ENCODE data around the gene ANKRD33.

ANKRD33 gene

DNA sequence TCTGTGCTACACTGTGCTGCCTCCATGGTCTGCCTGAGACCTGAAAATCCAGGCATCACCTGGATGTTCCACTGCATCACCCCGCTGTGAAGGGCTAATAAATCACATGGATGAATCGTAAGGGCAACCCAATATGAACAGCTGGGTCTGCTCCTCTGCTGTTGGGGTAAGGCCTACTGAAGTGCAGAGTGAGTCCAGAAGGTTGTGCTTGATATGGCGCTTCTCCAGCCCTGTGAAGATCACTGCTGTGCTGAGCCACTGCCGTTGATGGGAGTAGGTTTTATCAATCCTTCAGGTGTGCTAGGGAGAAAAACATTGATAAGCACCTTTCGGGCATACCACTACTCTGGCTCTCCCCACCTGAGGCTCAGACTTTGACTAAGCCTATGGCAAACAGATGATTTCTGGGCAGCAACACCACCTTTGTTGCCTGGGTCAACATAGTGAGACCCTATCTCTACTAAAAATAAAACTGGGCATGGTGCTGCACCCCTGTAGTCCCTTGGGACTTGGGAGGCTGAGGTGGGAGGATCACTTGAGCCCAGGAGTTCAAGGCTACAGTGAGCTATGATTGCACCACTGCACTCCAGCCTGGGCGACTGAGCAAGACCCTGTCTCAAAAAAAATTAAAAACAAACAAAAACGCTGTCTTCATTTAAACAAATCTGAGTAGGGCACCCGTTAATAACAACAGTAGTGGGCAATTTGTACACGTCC is 21.1 kb downstream of the ANKRD33 start:
- H3K4me3 Mint-ChIP-seq: no peak overlapping the region
- intact Hi-C loops (cut with micrococcal nuclease): no loop called here
- H3K4me1 Mint-ChIP-seq (ENCODE audit: low read depth): peaks cover 75% of the 10 kb centered on the region
- H3K36me3 Mint-ChIP-seq (ENCODE audit: low read depth): no peaks in the 10 kb centered on the region
- no peaks in the 10 kb centered on the region for H3K9me3 Mint-ChIP-seq
- no peak overlapping the region for H3K27ac Mint-ChIP-seq
- H3K27me3 Mint-ChIP-seq: peaks cover 39% of the 10 kb centered on the region

DNA sequence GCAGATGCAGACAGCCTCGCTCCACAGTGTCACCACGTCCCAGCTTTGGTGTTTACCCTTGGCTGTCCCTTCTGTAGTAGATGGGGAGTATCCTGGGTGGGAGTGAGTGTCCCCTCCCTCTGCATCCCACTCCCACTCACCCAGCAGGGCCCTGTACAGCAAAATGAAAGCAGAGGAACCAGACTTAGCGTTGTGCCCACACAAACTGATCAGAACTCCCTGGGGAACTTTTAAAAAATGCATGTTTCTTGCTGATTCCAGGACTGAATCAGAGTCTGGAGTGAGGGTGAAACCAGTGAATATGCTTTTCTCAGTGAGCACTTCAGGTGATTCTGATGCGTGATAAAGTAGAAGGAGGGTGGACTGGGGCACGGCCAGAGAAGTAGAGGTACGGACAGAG is 22.3 kb downstream of the ANKRD33 start:
- Mint-ChIP-seq H3K27me3 (peaks cover 40% of the 10 kb centered on the region), H3K4me1 (ENCODE audit: low read depth) (peaks cover 74% of the 10 kb centered on the region), H3K36me3 (ENCODE audit: low read depth) (peaks cover 3% of the 10 kb centered on the region), H3K9me3 (no peaks in the 10 kb centered on the region), H3K4me3 (no peak overlapping the region), H3K27ac (peak overlapping the region; percentile 79)
- intact Hi-C loops (cut with micrococcal nuclease): no loop called here

DNA sequence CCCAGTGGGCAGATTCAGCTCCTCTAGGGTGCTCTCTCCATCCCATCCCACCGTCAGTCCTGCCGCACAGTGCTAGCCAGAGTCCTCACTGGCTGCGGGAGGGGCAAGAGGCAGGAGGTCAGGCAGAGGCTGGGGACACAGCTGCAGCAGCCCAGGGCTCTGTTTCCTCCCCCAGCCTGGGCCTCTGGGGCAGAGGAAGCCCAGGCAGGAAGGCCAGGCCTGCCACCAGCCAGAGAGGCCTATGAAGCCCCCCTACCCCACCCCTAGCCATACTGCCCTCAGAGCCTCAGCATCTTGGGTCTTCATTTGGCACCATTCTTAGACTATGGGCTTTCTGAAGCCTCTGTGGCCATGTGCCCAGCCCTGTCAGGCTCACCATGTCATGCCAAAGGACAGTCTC is 22.8 kb downstream of the ANKRD33 start:
- intact Hi-C loops (cut with micrococcal nuclease): no loop called here
- Mint-ChIP-seq H3K36me3 (ENCODE audit: low read depth) (peaks cover 8% of the 10 kb centered on the region), H3K4me3 (peak overlapping the region; percentile 32), H3K4me1 (ENCODE audit: low read depth) (peaks cover 71% of the 10 kb centered on the region), H3K9me3 (no peaks in the 10 kb centered on the region), H3K27ac (peak overlapping the region; percentile 79), H3K27me3 (peaks cover 40% of the 10 kb centered on the region)

DNA sequence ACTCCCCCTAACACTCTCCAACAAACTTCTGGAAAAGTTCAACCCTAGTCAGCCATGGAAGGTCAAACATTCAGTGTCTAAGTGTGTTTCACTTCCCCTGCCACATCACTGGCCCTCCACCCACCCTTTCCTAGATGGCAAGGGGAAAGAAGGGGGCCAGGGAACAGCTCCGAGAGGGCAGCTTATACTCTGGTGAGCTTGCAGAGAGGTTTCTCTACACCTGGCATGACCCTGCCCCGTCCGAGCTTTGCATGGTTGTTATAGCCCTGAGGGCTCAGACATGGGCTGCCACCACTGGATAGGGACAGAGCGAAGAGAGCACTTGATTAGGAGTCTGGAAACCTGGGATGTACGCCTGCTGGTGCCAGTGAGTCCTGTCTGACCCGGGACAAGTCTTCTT is 23.4 kb downstream of the ANKRD33 start:
- intact Hi-C loops (cut with micrococcal nuclease): no loop called here
- peak overlapping the region; percentile 32 for H3K4me3 Mint-ChIP-seq
- H3K9me3 Mint-ChIP-seq: no peaks in the 10 kb centered on the region
- peaks cover 65% of the 10 kb centered on the region for H3K4me1 Mint-ChIP-seq (ENCODE audit: low read depth)
- peaks cover 38% of the 10 kb centered on the region for H3K27me3 Mint-ChIP-seq
- H3K36me3 Mint-ChIP-seq (ENCODE audit: low read depth): peaks cover 12% of the 10 kb centered on the region
- H3K27ac Mint-ChIP-seq: peak overlapping the region; percentile 79

DNA sequence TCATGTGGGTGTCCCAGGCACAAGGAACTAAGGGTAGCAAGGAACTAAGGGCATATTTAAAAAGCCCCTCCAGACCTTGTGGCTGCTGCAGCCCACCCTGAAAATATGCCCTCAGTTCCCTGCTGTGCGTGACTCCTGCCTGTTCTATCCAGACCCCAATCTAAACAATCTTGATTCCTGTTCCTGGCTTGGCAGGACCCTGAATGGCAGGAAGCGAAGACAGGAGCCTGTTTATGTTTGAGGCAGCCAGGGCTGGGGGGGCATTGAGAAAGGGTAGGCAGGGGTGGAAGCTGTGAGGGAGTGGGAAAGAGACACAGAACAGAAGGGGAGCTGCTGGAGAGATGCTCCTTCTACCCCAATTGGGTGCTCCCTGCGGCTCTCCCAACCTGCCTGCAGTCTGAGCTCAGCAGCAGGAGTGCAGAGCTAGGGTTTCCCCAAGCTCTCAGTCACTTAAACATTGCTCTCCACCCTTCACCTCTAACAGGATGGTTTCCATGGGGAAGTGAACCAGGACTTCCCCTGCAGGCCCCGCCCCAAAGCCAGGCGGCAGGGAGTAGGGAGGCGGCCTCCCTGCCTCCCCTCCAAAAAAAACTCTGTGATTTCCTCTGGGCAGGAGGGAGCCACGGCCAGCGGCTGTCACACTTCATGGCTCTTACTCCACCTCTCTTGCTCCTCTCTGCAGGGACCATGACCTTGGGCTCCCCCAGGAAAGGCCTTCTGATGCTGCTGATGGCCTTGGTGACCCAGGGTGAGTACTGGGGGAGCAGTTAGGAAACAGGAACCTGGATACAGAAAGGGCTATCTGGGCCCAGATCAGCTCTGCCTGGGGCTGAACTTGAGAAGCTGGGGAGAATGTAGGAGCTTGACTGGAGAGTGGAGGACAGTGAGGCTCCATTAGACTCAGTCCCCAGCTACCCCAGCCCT is 24.1 kb downstream of the ANKRD33 start:
- Mint-ChIP-seq H3K36me3 (ENCODE audit: low read depth) (peaks cover 12% of the 10 kb centered on the region), H3K27me3 (peaks cover 33% of the 10 kb centered on the region), H3K4me3 (peak overlapping the region; percentile 57), H3K27ac (peak overlapping the region; percentile 79), H3K4me1 (ENCODE audit: low read depth) (peaks cover 60% of the 10 kb centered on the region), H3K9me3 (no peaks in the 10 kb centered on the region)
- intact Hi-C loops (cut with micrococcal nuclease): loop anchor here (1.0 kb wide), 1 partner anchor 10 kb away; no protein-coding TSS in a partner anchor

DNA sequence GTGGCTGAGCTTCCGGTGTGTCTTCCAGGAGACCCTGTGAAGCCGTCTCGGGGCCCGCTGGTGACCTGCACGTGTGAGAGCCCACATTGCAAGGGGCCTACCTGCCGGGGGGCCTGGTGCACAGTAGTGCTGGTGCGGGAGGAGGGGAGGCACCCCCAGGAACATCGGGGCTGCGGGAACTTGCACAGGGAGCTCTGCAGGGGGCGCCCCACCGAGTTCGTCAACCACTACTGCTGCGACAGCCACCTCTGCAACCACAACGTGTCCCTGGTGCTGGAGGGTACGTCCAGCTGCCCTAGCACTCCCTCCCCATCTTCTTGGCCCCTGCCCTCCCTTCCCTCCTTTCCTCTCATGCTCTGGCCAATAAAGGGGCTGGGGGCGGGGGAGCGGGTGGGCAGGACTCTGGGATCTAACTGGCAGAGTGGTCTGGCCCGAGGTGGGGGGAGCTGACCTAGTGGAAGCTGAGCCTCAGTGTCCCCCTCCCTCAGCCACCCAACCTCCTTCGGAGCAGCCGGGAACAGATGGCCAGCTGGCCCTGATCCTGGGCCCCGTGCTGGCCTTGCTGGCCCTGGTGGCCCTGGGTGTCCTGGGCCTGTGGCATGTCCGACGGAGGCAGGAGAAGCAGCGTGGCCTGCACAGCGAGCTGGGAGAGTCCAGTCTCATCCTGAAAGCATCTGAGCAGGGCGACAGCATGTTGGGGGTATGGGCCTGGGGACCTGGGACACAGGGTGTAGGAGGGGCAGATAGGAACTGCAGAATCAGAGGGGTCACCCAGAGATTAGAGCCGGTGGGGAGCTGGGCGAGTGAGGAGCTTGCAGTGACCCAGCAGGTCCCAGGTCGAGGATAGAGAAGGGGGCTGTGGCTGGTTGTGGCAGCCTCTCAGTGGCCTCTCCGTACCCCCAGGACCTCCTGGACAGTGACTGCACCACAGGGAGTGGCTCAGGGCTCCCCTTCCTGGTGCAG is 25.4 kb downstream of the ANKRD33 start:
- Mint-ChIP-seq H3K27me3 (peaks cover 25% of the 10 kb centered on the region), H3K4me3 (no peak overlapping the region), H3K36me3 (ENCODE audit: low read depth) (peaks cover 12% of the 10 kb centered on the region), H3K9me3 (no peaks in the 10 kb centered on the region), H3K4me1 (ENCODE audit: low read depth) (peaks cover 52% of the 10 kb centered on the region), H3K27ac (peak overlapping the region; percentile 79)
- intact Hi-C loops (cut with micrococcal nuclease): no loop called here

DNA sequence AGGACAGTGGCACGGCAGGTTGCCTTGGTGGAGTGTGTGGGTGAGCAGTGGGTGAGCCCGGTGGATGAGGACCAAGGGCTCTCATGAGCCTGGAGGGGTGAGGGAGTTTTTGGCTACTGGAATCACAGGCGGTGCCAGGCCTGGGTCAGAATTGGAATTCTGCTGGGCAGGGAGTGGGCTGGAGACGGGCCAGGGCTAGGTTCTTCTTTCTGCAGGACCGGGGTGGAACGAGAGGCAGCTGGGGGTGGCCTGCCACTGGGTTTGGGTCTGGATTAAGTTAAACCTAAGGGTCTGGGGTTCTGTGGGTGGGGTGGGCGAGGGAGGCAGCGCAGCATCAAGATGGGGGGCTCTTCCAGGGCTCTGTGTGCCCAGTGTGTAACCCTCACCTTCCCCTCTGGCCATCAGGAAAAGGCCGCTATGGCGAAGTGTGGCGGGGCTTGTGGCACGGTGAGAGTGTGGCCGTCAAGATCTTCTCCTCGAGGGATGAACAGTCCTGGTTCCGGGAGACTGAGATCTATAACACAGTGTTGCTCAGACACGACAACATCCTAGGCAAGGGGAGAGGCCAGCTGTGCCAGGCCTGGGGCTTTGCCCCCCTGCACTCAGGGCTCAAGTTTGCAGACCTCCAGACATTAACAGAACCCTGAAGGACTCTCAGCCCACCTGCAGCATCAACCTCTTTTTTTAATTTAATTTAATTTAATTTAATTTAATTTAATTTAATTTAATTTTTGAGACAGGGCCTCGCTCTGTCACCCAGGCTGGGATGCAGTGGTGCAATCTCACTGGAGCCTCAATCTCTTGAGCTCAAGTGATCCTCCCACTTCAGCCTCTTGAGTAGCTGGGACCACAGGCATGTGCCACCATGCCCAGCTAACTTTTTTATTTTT is 26.4 kb downstream of the ANKRD33 start:
- peaks cover 52% of the 10 kb centered on the region for H3K4me1 Mint-ChIP-seq (ENCODE audit: low read depth)
- no peak overlapping the region for H3K27ac Mint-ChIP-seq
- no peaks in the 10 kb centered on the region for H3K9me3 Mint-ChIP-seq
- H3K4me3 Mint-ChIP-seq: no peak overlapping the region
- H3K36me3 Mint-ChIP-seq (ENCODE audit: low read depth): peaks cover 12% of the 10 kb centered on the region
- intact Hi-C loops (cut with micrococcal nuclease): no loop called here
- H3K27me3 Mint-ChIP-seq: peaks cover 19% of the 10 kb centered on the region

DNA sequence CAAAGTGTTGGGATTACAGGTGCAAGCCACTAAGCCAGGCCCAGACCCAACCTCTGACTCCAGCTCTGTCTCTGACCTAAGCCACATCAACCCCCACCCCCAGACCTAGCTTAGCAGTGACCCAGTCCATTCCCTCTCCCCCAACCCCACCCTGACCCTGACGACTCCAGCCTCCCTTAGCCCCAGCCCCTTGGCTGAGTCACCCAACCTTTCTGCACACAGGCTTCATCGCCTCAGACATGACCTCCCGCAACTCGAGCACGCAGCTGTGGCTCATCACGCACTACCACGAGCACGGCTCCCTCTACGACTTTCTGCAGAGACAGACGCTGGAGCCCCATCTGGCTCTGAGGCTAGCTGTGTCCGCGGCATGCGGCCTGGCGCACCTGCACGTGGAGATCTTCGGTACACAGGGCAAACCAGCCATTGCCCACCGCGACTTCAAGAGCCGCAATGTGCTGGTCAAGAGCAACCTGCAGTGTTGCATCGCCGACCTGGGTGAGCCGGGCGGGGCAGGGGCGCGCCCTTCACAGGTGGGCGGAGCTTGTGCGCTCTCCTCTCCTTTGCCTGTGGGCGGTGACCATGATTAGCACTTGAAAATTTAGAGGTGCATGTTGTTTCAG is 27.2 kb downstream of the ANKRD33 start:
- no peaks in the 10 kb centered on the region for H3K9me3 Mint-ChIP-seq
- H3K36me3 Mint-ChIP-seq (ENCODE audit: low read depth): peaks cover 13% of the 10 kb centered on the region
- peaks cover 49% of the 10 kb centered on the region for H3K4me1 Mint-ChIP-seq (ENCODE audit: low read depth)
- H3K4me3 Mint-ChIP-seq: no peak overlapping the region
- no peak overlapping the region for H3K27ac Mint-ChIP-seq
- intact Hi-C loops (cut with micrococcal nuclease): no loop called here
- H3K27me3 Mint-ChIP-seq: peaks cover 16% of the 10 kb centered on the region

DNA sequence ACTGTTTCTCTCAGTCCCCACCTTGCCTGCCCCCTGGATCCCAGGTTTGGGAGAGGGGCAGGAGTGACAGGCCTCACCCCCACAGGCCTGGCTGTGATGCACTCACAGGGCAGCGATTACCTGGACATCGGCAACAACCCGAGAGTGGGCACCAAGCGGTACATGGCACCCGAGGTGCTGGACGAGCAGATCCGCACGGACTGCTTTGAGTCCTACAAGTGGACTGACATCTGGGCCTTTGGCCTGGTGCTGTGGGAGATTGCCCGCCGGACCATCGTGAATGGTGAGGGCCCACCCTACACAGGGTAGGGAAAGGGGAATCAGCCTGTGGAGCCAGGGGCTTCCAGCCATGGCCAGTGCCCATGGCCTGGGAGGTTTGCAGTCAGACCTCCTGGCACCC is 28.0 kb downstream of the ANKRD33 start:
- H3K27me3 Mint-ChIP-seq: peaks cover 10% of the 10 kb centered on the region
- intact Hi-C loops (cut with micrococcal nuclease): no loop called here
- H3K4me1 Mint-ChIP-seq (ENCODE audit: low read depth): peaks cover 41% of the 10 kb centered on the region
- H3K4me3 Mint-ChIP-seq: no peak overlapping the region
- H3K9me3 Mint-ChIP-seq: no peaks in the 10 kb centered on the region
- H3K27ac Mint-ChIP-seq: no peak overlapping the region
- peaks cover 19% of the 10 kb centered on the region for H3K36me3 Mint-ChIP-seq (ENCODE audit: low read depth)

DNA sequence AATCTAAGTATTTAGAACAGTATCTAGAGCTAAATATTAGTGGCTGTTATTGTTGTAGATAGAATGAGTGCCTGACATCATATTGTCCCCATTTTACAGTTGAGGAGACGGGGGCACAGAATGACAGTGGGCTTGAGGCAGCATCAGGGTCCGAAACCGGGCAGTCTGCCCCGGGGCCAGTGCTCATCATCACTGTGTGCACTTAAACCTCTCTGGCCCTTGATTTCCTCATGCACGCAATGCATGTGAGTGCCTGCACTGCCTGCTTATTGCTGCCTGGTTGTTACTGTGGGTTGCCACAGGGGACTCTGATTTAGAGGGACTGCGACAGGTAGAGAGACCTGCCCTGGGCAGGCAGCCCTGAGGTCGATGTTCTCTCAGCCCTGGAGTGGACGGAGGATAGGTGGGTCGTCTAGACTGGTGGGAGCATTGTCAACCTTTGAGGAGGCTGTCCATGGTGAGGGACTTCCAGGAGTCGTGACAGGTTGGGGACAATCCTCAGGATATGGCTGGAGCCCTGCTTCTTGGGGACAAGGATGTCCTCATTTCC is 29.2 kb downstream of the ANKRD33 start:
- Mint-ChIP-seq H3K4me3 (no peak overlapping the region), H3K36me3 (ENCODE audit: low read depth) (peaks cover 19% of the 10 kb centered on the region), H3K4me1 (ENCODE audit: low read depth) (peaks cover 35% of the 10 kb centered on the region), H3K27ac (no peak overlapping the region), H3K9me3 (no peaks in the 10 kb centered on the region), H3K27me3 (peaks cover 12% of the 10 kb centered on the region)
- intact Hi-C loops (cut with micrococcal nuclease): no loop called here

DNA sequence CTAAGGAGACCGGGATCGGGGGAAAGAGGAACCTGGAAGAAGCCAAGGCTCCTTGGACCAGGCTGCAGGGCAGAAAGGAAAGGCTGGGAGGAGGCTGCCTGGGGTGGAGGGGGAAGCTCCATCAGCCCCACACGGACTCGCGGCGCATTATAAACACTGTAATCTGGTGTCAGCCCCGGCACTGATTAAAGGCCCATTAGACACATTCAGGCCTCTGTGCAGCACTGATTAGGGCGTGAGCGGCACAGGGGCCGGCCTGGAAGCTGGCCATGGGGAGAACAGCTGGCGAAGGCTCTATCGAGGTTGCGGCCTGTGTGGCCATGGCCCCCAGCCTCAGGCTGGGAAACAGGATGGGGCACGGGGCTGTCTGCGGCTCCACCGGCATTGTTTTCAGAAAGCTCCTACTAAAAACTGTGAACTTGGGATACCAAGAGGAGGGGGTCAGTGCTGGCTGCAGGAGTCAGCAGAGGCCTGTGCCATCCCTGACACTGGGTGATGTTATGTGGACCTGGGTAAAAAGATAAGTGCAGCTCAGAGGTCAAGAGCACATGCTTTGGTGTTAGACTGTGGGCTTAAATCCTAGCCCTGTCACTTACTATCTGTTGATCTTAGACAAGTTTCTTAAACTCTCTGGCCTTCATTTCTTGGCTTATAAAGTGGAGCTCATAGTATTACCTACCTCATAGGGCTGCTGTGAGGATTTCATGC is 30.0 kb downstream of the ANKRD33 start:
- Mint-ChIP-seq H3K27ac (no peak overlapping the region), H3K4me3 (no peak overlapping the region), H3K9me3 (no peaks in the 10 kb centered on the region), H3K36me3 (ENCODE audit: low read depth) (peaks cover 19% of the 10 kb centered on the region), H3K27me3 (peaks cover 12% of the 10 kb centered on the region), H3K4me1 (ENCODE audit: low read depth) (peaks cover 35% of the 10 kb centered on the region)
- intact Hi-C loops (cut with micrococcal nuclease): no loop called here

DNA sequence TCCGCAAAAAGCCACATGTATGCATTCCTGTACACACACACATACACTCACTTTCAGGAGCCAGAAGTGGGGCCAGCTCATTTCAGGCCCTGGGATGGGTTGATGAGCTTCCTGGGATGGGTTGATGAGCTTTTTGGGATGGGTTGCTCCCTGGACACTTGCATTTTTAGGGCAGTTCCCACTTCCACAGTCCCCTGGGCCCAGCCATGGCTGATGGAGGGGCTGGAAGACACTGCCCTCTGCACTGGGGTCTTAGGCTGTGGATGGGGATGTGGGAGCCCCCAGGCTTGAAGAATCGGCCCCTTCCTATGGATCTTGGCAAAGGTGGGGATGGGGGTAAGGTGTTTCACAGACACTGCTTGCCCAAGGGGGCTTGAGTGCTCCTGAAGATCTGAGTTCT is 32.1 kb downstream of the ANKRD33 start:
- Mint-ChIP-seq H3K4me1 (ENCODE audit: low read depth) (peaks cover 39% of the 10 kb centered on the region), H3K9me3 (no peaks in the 10 kb centered on the region), H3K36me3 (ENCODE audit: low read depth) (peaks cover 17% of the 10 kb centered on the region), H3K4me3 (no peak overlapping the region), H3K27me3 (peaks cover 20% of the 10 kb centered on the region), H3K27ac (no peak overlapping the region)
- intact Hi-C loops (cut with micrococcal nuclease): loop anchor here (10.0 kb wide), 1 partner anchor 55 kb away; no protein-coding TSS in a partner anchor
